Middle frontal gyrus (tissue), 1 donor: ENCODE data around the gene SAMD11.

Experiments
- DNase-seq: peaks from one replicate; pipeline ENCODE4 v3.0.0-alpha.2; 2015; ENCODE audit warnings: low spot score; ENCODE audit errors: extremely low spot score

The SAMD11 gene

GRCh38 chr1:962381-963300 is 38.9 kb downstream of the SAMD11 start:
- DNase-seq, result no peak

DNA sequence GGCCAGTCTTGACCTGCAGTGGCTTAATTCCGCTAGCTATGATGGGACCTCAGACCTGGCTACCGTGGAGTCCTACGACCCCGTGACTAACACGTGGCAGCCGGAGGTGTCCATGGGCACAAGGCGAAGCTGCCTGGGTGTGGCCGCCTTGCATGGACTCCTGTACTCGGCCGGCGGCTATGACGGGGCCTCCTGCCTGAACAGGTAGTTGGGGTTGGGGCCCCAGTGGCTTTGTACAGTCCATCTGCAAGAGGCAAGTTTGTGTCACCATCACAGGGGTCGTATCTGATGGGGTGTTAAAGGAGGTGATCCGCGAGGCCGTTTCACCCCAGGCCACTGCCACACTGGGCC is 39.6 kb downstream of the SAMD11 start:
- DNase-seq, result no peak

DNA sequence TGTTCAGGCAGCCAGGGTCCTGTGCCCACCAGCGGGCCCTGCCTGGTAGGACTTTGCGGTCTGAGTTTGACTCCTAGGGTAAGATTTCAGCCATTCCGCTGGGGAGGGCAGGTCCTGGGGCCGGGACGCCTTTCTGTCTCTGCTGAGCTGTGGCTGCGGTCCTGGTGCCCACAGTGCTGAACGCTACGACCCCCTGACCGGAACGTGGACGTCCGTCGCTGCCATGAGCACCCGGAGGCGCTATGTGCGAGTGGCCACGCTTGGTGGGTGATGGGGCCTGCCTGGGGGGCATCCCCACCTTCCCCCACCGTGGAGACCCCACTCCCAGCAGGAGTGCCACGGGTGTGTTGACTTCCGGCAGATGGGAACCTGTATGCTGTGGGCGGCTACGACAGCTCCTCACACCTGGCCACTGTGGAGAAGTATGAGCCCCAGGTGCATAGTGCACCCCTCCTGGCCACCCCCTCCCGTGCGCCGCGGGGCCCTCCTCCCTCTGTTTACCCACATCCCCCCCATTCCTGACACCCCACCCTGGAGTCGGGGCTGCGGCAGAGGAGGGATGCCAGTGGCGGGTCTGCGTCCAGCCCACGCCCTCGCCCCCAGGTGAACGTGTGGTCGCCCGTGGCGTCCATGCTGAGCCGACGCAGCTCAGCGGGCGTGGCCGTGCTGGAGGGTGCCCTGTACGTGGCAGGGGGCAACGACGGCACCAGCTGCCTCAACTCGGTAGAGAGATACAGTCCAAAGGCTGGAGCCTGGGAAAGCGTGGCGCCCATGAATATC is 40.2 kb downstream of the SAMD11 start:
- no peak for DNase-seq

- no peak for DNase-seq
Measured at GRCh38 chr1:964691-965525, 41.2 kb downstream of the SAMD11 start.

- DNase-seq, result no peak
Measured at GRCh38 chr1:965526-966134, 41.9 kb downstream of the SAMD11 start.

GRCh38 chr1:966135-966703 is 42.5 kb downstream of the SAMD11 start, which contains the start of gene PLEKHN1:
Gene PLEKHN1, plus strand, starts transcription at chr1:966482. Its CDS starts 50 bp downstream, at chr1:966532.
- DNase-seq, result no peak

DNA sequence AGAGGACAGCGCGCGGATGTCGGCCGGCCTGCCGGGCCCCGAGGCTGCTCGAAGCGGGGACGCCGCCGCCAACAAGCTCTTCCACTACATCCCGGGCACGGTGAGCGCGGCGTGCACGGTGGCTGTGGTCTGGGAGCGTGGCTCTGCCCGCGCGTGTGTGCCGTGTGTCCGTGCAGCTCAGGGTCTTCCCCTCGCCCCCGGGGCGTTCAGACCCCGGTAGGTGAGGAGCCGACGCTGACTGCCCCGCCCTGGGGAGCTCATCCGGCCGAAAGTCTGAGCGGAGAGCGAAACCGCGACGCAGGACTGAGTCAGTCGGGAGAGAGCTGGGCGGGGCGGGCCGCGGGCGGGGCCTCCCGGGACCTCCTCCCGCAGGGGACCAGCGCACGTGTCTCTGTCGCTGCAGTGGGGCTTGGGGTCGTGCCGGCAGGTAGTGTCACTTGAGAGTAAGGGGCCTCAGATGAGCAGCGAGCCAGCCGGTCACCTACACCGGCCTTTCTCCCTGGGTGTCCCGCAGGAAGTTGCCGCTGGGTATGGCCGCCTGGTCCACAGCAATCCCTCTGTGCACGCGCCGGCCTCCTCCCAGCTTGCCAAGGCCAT is 43.1 kb downstream of the SAMD11 start:
- no peak for DNase-seq

GRCh38 chr1:967466-968343 is 44.0 kb downstream of the SAMD11 start:
- DNase-seq, result no peak

DNA sequence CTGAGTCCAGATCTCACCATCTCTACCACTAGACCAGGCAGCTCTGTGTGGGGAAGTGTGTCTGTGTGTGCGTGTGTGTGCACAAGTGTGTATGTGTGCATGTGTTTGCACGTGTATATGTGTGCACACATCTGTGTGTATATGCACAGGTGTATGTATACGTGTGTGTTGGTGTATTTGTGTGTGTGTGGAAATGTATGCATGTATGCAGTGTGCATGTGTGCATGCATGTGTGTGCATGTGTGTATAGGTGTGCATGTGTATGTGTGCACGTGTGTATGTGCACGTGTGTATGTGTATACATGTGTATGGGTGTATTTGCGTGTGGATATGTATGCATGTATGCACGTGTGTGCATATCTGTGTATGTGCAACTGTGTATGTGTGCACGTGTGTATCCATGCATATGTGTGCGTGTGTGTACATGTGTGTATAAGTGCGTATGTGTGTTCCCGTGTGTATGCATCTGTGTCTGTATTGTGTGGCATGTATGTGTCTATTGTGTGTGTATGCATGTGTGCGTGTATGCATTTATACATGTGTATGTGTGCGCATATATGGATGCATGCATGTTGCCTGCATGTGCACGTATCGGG is 45.6 kb downstream of the SAMD11 start:
- DNase-seq, result no peak

- DNase-seq, result no peak
Measured at GRCh38 chr1:970242-970972, 46.7 kb downstream of the SAMD11 start.

- no peak for DNase-seq
Measured at GRCh38 chr1:970973-971730, 47.4 kb downstream of the SAMD11 start.

DNA sequence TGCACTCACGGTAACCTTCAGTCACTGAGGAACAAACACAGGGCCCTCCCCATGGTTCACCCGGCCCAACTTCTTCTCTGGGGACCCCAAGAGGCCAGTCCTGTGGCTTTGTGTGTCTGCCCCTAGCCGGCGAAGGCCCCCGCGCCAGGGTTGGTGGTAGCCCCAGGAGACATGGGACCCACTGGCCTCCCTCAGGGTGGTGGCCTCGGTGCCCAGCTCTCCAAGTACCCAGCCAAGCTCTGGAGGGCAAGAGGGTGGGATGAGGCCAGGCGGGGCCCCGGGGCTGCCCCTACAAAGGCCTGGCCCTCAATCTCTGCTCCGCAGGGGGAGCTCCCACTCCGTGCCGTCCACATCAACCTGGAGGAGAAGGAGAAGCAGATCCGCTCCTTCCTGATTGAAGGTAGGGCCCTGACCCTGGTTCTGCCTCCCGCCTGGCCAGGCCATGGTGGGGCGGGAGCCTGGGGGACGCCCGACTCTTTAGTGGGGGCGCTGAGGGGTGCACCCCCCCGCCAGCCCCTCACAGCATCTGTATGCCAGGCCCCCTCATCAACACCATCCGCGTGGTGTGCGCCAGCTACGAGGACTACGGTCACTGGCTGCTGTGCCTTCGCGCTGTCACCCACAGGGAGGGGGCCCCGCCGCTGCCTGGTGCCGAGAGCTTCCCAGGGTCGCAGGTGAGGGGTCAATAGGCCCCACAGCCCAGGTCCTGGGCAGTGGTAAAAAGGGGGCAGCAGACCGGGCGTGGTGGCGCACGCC is 48.2 kb downstream of the SAMD11 start:
- no peak for DNase-seq

- no peak for DNase-seq
Measured at GRCh38 chr1:972726-973458, 49.2 kb downstream of the SAMD11 start.

- no peak for DNase-seq
Measured at GRCh38 chr1:973459-974292, 50.0 kb downstream of the SAMD11 start.

GRCh38 chr1:974293-974640 is 50.5 kb downstream of the SAMD11 start:
- DNase-seq, result no peak
